AG20443 (cell line): ENCODE data around the gene FCRL6.
A peak's percentile ranks its signal among the peaks of the same experiment; 100 is the strongest.

Source experiments
- DNase-seq: peaks from one replicate; pipeline ENCODE4 v3.0.0; 2012; ENCODE audit warnings: low spot score, mixed read lengths

Gene FCRL6

GRCh38 chr1:159802111-159802510, at the start of gene FCRL6:
TSS of gene FCRL6 (plus strand) at chr1:159802360. CDS start at chr1:159802425, 65 bp downstream.
- DNase-seq, result no peak

DNA sequence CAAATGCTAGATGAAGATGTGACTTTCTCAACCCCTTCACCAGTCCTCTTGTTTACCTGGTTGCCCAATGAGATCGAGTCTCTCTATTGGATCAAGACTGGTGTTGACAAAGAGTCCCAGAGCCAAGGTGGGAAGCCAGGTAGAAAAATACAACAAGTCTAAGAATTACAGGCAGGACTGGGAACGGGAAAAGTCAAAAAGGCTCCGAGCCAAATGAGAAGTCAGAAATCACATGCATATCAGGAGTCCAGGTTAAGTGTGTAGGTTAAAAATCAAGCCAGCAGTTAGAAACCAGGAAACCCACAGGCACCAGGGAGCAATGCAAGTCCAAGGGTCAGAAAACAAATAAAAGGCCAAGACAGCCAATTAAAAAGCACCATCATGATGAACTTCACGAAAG, 48.8 kb upstream of the FCRL6 start:
- no peak for DNase-seq

GRCh38 chr1:159755451-159756007, 46.6 kb upstream of the FCRL6 start:
- no peak for DNase-seq

GRCh38 chr1:159756397-159756796, 45.8 kb upstream of the FCRL6 start:
- peak; percentile 33 for DNase-seq

DNA sequence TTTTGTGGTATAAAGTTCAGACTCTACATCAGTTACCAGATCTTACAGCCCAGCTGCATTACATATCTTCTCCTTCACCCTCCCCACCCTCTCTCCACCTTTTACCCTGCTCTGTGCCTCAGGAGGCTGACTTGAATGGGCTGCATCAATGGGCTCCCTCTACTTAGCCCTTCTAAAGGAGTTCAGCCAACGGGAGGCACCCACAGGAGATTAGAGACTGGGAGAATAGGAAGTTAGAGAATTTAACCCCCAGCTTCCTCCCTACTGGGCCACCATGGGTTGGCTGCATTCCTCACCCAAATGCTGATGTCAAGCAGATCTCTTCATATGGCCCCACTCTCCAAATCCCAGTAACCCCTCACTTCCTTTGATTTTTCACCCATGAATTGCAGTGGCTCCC, 38.5 kb upstream of the FCRL6 start:
- DNase-seq, result no peak

GRCh38 chr1:159765806-159766205, 36.4 kb upstream of the FCRL6 start:
- DNase-seq, result no peak

GRCh38 chr1:159771127-159771895, 30.8 kb upstream of the FCRL6 start:
- DNase-seq, result no peak

GRCh38 chr1:159774465-159774864, 27.7 kb upstream of the FCRL6 start:
- DNase-seq, result no peak

DNA sequence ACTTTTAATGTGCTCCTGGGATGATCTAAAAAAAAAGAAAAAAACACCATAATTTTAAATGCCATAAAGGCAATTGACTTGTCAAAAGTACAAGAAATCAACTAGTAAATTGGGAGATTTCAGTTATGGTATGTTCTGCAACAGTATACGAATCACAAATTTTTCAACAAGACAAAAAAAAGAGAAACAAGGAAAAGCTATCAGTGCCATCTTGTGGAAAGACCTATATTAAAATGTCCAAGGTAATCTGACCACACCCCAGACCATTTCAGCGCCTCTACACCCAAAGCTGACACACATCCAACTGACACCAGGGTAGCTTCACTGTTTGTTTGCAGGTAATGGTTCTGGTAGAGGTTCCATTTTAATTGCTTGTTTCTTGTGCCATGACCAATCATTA, 26.4 kb upstream of the FCRL6 start:
- no peak for DNase-seq

DNA sequence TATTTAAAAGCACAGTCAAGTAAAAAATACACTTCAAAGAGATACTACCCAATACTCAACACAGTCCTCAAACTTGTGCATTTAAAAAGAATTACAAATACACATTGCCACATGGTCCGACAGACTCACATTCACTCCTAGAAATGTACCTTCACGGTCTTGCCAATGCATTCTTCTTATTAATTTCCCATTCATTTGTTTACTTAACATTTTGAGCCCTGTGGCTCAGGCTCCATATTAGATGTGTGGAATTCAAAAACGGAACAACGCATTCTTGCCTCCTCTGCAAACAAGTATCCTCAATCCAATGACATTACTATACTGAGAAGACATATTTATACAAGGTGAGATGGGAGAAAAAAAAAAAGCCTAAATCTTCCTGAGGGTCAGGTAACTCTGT, 23.9 kb upstream of the FCRL6 start:
- DNase-seq, result no peak

- DNase-seq, result no peak
Measured at GRCh38 chr1:159779403-159779851, 22.7 kb upstream of the FCRL6 start.

- DNase-seq, result peak; percentile 99
Measured at GRCh38 chr1:159780583-159781582, 21.3 kb upstream of the FCRL6 start, which contains the start of gene DUSP23. TSS of gene DUSP23 (plus strand) at chr1:159780962. CDS start at chr1:159781101, 139 bp downstream.

DNA sequence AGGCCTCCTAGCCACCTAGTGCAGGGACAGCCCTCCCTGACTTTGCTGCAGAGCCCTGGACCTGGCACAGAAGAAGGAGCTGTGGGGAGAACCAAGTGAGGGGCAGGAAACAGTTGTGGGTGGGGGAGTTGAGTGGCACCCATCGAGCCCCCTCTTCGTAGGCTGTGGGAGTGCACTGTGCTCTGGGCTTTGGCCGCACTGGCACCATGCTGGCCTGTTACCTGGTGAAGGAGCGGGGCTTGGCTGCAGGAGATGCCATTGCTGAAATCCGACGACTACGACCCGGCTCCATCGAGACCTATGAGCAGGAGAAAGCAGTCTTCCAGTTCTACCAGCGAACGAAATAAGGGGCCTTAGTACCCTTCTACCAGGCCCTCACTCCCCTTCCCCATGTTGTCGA, 20.2 kb upstream of the FCRL6 start:
- no peak for DNase-seq

- DNase-seq, result no peak
Measured at GRCh38 chr1:159783724-159784123, 18.4 kb upstream of the FCRL6 start.

- DNase-seq, result no peak
Measured at GRCh38 chr1:159786465-159786864, 15.7 kb upstream of the FCRL6 start.

DNA sequence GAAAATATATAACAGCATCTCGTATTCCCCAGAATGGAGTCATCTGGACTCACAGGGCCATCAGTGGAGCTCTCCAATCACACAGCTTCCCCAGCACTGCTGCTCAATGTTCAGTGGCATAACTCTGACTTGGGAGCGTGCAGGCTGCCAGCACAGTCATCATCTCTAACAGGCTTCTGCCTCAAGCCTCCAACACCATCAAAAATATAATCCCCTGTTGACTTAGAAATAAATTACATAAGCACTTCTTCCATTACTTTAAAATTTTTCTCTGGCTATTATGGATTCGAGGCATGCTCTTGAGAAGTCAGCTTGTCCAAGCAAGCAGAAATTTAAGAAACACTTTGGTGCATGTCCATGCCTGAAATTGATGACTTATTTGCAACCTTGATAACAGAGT, 15.2 kb upstream of the FCRL6 start:
- peak; percentile 68 for DNase-seq

DNA sequence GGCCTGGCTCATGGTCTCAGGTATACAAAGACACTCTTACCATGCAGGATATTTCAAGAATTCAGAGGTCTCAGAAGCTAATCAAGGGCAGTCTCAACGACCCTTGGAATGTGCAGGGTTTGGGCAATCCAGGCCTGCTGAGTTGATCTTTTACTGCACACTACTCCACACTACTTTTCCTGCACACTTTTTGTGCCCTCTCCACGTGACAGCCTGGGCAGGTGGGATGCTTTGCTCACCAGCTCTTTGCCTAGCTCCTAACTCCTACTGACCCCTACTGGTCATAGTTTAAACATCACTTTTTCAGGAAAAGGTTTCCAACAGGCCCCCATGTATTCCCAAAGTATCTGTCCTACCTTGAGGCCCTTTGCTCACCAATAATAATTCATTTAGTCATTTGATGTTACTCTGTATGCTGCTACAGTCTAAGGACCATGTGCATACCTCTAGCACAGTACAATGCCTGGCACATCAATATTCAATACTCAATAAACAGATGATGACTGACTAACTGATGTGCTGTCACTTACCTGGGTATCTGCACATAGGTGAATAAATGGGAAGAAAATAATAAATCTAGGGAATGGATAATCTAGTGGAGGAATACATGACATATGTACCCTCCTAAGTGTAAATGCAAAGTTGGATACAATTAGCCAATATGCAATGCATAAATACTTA, 11.8 kb upstream of the FCRL6 start:
- DNase-seq, result peak; percentile 47

DNA sequence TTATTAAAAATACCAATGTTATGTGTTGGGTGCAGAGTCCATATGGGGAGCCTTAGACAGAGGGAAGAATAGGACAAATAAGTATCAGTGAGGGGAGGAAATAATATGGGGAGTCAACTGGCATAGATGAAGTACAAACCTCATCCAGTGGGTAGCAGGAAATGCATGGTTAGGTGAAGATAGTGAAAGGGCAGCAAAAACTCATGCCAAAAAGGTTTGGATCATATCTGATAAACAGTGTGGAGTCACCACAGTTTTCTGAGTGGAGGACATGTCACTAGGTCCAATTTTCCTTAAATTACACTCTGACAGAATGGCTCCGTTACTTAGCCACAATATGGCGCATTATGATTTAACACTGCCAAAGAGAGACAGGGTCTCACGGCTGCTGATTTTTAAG, 11.1 kb upstream of the FCRL6 start:
- DNase-seq, result no peak

GRCh38 chr1:159791461-159791860, 10.7 kb upstream of the FCRL6 start:
- DNase-seq, result no peak

- DNase-seq, result no peak
Measured at GRCh38 chr1:159795534-159795933, 6.6 kb upstream of the FCRL6 start.

DNA sequence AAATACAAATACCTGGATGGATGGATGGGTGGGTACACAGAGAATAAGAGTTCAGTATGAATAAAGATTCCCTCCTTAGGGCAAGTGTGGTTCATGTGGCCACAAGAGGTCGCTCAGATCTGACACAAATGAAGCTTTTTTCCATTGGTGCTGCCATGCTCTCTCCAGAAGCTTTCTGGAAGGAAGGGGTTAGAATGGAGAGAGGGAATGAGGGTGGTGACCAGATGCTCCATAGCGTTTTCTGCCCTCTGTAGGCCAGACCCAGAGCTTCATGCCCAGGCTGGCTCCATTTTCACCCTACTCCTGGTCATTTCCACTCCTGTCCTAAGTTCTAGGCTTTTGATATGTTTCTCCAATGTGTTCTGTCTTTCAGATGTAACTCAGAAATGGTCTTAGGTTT, 3.3 kb upstream of the FCRL6 start:
- DNase-seq, result peak; percentile 86

- no peak for DNase-seq
Measured at GRCh38 chr1:159799446-159799985, 2.6 kb upstream of the FCRL6 start.
